ENCODE measurements around the gene MOB3A.

MOB3A gene

DNA sequence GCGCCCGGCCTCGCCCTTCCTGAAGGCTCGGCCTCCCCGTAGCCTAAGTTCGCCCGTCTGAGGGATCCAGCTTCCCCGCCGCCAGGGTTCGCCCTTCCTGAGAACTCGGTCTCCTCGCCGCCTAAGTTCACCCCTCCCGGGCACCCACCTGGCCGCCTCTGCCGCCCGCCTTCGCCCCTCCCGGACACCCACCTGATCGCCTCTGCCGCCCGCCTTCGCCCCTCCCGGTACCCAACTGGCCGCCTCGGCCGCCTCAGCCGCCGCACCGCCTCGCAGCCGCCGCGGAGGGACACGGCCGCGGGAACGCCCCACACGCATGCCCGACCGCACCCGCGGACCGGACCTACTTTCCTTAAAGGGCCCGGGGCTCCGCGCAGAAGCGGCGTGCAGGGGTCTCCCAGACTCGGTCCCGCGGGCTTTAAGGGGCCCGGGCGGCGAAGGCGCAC lies at the start of gene MOB3A:
Gene MOB3A (minus strand): TSS at position 293 of the 446 bp plus-strand sequence. CDS start 17,766 bp downstream, outside the sequence.
- Mint-ChIP-seq H3K36me3 (ENCODE audit: low read depth) (peaks cover 8% of the 10 kb centered on the region), H3K4me1 (peaks cover 13% of the 10 kb centered on the region), H3K9me3 (no peaks in the 10 kb centered on the region), H3K27me3 (ENCODE audit: low read depth) (no peaks in the 10 kb centered on the region), H3K27ac (peak within 1 kb of the TSS in 2 of 3 experiments; percentile 81 to 92), H3K4me3 (peak within 1 kb of the TSS; percentile 91 to 94 (median 94))
- TF ChIP-seq, protein P1, sequence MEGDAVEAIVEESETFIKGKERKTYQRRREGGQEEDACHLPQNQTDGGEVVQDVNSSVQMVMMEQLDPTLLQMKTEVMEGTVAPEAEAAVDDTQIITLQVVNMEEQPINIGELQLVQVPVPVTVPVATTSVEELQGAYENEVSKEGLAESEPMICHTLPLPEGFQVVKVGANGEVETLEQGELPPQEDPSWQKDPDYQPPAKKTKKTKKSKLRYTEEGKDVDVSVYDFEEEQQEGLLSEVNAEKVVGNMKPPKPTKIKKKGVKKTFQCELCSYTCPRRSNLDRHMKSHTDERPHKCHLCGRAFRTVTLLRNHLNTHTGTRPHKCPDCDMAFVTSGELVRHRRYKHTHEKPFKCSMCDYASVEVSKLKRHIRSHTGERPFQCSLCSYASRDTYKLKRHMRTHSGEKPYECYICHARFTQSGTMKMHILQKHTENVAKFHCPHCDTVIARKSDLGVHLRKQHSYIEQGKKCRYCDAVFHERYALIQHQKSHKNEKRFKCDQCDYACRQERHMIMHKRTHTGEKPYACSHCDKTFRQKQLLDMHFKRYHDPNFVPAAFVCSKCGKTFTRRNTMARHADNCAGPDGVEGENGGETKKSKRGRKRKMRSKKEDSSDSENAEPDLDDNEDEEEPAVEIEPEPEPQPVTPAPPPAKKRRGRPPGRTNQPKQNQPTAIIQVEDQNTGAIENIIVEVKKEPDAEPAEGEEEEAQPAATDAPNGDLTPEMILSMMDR (IDR thresholded peaks at IDR 0.05; ENCODE audit: unreplicated experiment in 3 of 3): peak; percentile 37 to 51 (median 40)

- Mint-ChIP-seq H3K9me3 (no peaks in the 10 kb centered on the region), H3K4me3 (peak overlapping the region; percentile 78 to 86 (median 83)), H3K27me3 (ENCODE audit: low read depth) (peaks cover 3% of the 10 kb centered on the region), H3K4me1 (peaks cover 28% of the 10 kb centered on the region), H3K27ac (peak overlapping the region; percentile 16 to 42 (median 36)), H3K36me3 (ENCODE audit: low read depth) (peaks cover 7% of the 10 kb centered on the region)
- TF ChIP-seq, protein P1 (IDR thresholded peaks at IDR 0.05; ENCODE audit: unreplicated experiment in 3 of 3): no peak
Observed at GRCh38 chr19:2145831-2146241, 49.7 kb upstream of the MOB3A start.

GRCh38 chr19:2144190-2144589 lies 48.1 kb upstream of the MOB3A start:
- H3K36me3 Mint-ChIP-seq (ENCODE audit: low read depth): peaks cover 8% of the 10 kb centered on the region
- TF ChIP-seq, protein P1 (IDR thresholded peaks at IDR 0.05; ENCODE audit: unreplicated experiment in 3 of 3): no peak
- H3K4me1 Mint-ChIP-seq: peaks cover 30% of the 10 kb centered on the region
- peaks cover 3% of the 10 kb centered on the region for H3K27me3 Mint-ChIP-seq (ENCODE audit: low read depth)
- H3K27ac Mint-ChIP-seq: no peak overlapping the region
- no peak overlapping the region for H3K4me3 Mint-ChIP-seq
- H3K9me3 Mint-ChIP-seq: no peaks in the 10 kb centered on the region

- peaks cover 30% of the 10 kb centered on the region for H3K4me1 Mint-ChIP-seq
- no peaks in the 10 kb centered on the region for H3K9me3 Mint-ChIP-seq
- H3K4me3 Mint-ChIP-seq: no peak overlapping the region
- H3K27me3 Mint-ChIP-seq (ENCODE audit: low read depth): peaks cover 3% of the 10 kb centered on the region
- TF ChIP-seq, protein P1 (IDR thresholded peaks at IDR 0.05; ENCODE audit: unreplicated experiment in 3 of 3): no peak
- no peak overlapping the region for H3K27ac Mint-ChIP-seq
- H3K36me3 Mint-ChIP-seq (ENCODE audit: low read depth): peaks cover 22% of the 10 kb centered on the region
Observed at GRCh38 chr19:2142173-2142829, 46.2 kb upstream of the MOB3A start.

DNA sequence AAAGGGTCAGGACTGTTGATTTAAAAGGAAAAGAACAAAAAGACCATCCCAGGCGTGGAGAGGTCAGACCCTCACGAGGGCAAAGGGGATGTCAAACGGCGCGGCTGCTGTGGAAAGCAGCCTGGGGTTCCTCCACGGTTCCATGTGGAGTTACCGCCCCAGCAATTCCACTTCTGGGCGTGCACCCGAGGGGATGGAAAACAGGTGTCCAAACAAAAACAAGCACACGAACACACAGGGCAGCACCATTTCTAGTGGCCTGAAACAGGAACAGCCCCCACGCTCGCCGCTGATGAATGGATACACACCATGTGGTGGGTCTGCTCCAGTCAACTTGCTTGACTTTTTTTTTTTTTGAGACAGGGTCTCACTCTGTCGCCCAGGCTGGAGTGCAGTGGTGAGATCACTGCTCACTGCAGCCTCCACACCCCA lies 44.0 kb upstream of the MOB3A start:
- H3K27me3 Mint-ChIP-seq (ENCODE audit: low read depth): peaks cover 3% of the 10 kb centered on the region
- H3K27ac Mint-ChIP-seq: peak overlapping the region in 2 of 3 experiments; percentile 48 to 89
- TF ChIP-seq, protein P1 (IDR thresholded peaks at IDR 0.05; ENCODE audit: unreplicated experiment in 3 of 3): no peak
- peaks cover 25% of the 10 kb centered on the region for H3K36me3 Mint-ChIP-seq (ENCODE audit: low read depth)
- peak overlapping the region in 1 of 3 experiments; percentile 26 for H3K4me3 Mint-ChIP-seq
- H3K4me1 Mint-ChIP-seq: peaks cover 21% of the 10 kb centered on the region
- H3K9me3 Mint-ChIP-seq: no peaks in the 10 kb centered on the region
